ENCODE measurements around the gene FAM174C.
"Not testable (repeated sequence)": the region's sequence is repeated elsewhere in the genome, so short reads cannot be mapped to it uniquely, and the experiment has no call there.

FAM174C gene

GRCh38 chr19:1317274-1318003 lies 42.1 kb downstream of the FAM174C start:
- no peak for DNase-seq (ENCODE audit: low read depth in 2 of 2, low spot score in 1 of 2)

GRCh38 chr19:1318678-1319471 lies 43.5 kb downstream of the FAM174C start:
- DNase-seq (ENCODE audit: low read depth in 2 of 2, low spot score in 1 of 2) = no peak

GRCh38 chr19:1320282-1320650 lies 44.9 kb downstream of the FAM174C start:
- DNase-seq (ENCODE audit: low read depth in 2 of 2, low spot score in 1 of 2) = not testable (repeated sequence)

DNA sequence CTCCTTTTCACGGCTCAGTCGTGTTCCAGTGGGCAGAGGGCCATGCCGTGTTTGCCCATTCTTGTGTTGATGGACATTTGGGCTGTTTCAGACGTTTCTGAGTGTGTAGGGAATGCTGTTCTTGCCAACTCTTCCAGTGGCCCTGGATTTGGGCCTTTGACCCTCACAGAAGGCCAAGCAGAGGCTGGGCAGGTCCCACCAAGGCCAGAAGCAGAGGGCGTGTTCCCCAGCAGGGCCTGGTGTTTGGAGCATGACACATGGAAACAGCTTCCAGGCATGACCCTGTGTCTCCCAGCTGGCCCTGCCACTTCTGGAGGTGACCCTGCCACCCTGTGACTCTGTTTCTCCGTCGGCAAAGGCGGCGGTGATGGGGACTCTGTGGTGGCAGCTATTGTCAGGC lies 46.2 kb downstream of the FAM174C start:
- no peak for DNase-seq (ENCODE audit: low read depth in 2 of 2, low spot score in 1 of 2)

DNA sequence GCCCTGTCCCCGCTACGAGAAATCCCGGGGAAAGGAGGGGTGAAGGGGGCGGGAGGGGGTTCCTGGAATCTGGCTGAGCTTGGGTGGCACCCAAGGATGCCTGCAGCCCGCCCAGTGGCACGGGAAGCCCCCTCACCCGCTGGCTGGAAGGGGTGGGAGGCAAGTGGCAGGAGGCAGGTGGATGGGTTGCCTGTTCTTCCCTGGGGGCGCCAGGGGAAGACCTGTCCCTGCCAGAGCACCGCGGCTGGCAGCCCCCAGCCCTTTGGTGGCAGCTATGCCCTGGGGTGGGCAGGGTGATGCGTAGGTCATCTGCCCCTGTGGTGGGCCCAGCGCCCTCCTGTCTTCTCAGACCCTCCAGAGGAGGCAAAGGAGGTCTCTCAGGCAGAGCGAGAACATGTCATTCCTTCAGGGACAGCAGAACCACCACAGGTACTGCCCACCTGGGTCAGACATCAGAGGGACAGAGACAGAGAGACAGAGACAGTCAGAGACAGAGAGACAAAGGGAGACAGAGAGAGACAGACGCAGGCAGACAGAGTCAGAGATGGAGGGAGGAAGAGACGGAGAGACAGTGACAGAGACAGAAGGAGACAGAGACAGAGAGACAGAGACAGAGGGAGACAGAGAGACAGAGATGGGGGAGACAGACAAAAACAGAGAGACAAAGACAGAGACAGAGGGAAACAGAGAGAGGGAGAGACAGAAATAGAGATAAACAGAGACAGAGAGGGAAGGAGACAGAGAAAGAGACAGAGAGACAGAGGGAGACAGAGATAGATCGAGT lies 47.1 kb downstream of the FAM174C start:
- DNase-seq (ENCODE audit: low read depth in 2 of 2, low spot score in 1 of 2) = no peak

- DNase-seq (ENCODE audit: low read depth in 2 of 2, low spot score in 1 of 2) = no peak
Measured at GRCh38 chr19:1324249-1324805, 49.0 kb downstream of the FAM174C start.

DNA sequence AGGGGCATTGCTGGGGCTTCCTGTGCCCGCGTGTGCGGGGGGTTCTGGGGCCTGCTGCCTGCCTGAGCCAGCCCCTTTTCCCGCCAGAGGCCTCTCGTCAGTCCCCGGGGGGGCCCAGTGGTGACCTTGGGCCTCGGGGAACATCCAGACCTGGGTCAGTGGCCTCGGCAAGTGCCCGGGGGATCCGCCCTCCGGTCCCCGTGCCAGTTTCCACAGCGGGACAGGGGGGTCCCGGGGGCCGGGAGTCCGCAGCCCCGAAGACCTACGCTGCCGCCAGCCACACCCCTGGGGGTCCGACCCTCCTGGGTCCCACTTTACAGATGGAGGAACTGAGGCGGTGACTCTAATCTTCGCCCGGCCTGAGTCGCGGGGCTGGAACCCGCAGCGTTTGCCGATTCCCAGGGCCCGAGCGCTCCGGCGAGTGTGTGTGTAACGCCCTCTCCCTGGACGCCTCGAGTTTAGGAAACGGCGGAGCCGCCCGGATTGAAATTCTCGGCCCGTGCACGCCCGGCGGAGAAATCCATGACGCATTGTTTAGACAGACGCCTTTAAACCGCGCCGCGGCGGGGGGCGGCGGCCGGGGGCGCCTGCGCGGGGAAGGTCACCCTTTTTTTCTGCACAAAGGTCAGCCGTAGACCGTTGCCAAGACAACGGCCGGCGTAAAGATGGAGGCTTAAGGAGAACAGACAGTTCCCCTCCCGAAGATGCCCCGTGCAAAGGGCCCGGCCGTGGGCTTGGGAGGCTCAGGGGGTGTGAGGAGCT lies 49.7 kb downstream of the FAM174C start:
- DNase-seq (ENCODE audit: low read depth in 2 of 2, low spot score in 1 of 2) = no peak

- no peak for DNase-seq (ENCODE audit: low read depth in 2 of 2, low spot score in 1 of 2)
Measured at GRCh38 chr19:1325568-1326294, 50.4 kb downstream of the FAM174C start.

- DNase-seq (ENCODE audit: low read depth in 2 of 2, low spot score in 1 of 2) = no peak
Measured at GRCh38 chr19:1327125-1327524, 51.8 kb downstream of the FAM174C start.

All from stimulated activated CD8-positive, alpha-beta memory T cell treated with anti-CD3 and anti-CD28 coated beads, Interleukin-4, amount 100 ng/mL, for 1 hour (primary cell).